HL-60 (cell line): Measurements from ENCODE around the gene OR6B1.

Experiments used
- DNase-seq, 2 experiments: peaks; one replicate each; pipeline ENCODE4 v3.0.0-alpha.2; 2010 to 2020; ENCODE audit warnings: low read depth in 1 of 2, low spot score in 1 of 2
- H3K27ac ChIP-seq: fragments of 250-450 bp; sonication (Bioruptor Pico); replicated peaks from 2 replicates; pipeline ENCODE4 v1.5.1; 2020; ENCODE audit warnings: mild to moderate bottlenecking, moderate library complexity
- H3K27me3 ChIP-seq: fragments of 250-450 bp; sonication (Bioruptor Pico); 2 replicates; pipeline ENCODE4 v1.5.1; 2021; ENCODE audit warnings: mild to moderate bottlenecking, moderate library complexity; ENCODE audit not compliant: insufficient read depth, poor library complexity, severe bottlenecking
- H3K4me3 ChIP-seq: replicated peaks from 2 replicates; pipeline ENCODE4 v1.5.1; 2011; ENCODE audit warnings: mild to moderate bottlenecking, control low read depth, low read length; ENCODE audit not compliant: insufficient read depth
- GABPA ChIP-seq: IDR thresholded peaks from 2 replicates; pipeline ENCODE4 v1.6.1; 2012; ENCODE audit warnings: low read depth
- POLR2AphosphoS5 ChIP-seq: IDR thresholded peaks from 2 replicates; pipeline ENCODE4 v1.6.1; 2012; ENCODE audit warnings: low read depth
- SPI1 ChIP-seq: IDR thresholded peaks from 2 replicates; pipeline ENCODE4 v1.6.1; 2012; ENCODE audit warnings: low read depth, mild to moderate bottlenecking, borderline replicate concordance
- TF ChIP-seq, protein P1 (sequence below): IDR thresholded peaks from one replicate; pipeline ENCODE4 v1.5.1; 2011; ENCODE audit warnings: low read length, control low read depth, inconsistent platforms; ENCODE audit not compliant: insufficient read depth
- TF ChIP-seq, protein P2 (sequence below): IDR thresholded peaks from 2 replicates; pipeline ENCODE4 v1.6.1; 2012; ENCODE audit warnings: low read depth; ENCODE audit not compliant: insufficient replicate concordance

OR6B1 gene

DNA sequence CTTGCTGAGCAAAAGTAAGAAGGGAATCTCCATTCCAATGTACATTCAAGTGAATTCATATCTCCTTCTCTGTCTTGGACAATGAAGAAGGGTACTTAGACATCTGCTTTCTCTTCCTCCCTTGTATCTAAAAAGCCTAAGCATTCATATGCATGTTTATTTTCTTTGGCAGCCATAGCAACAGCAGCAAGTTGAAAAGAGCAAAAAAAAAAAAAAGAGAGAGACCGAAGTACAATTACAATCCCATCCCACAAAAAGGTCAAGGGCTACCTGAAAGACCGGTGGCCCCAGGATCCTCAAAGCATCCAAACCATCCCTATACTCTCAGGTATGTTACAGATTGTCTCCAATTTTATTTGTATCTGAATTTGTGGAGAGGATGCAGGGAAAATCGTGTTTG is 41.3 kb upstream of the OR6B1 start:
- Histone ChIP-seq H3K27me3 (no peaks in the 10 kb centered on the region), H3K4me3 (no peak overlapping the region), H3K27ac (no peak overlapping the region)
- DNase-seq, result no peak
- TF ChIP-seq SPI1 (no peak), POLR2AphosphoS5 (no peak), GABPA (no peak)
- TF ChIP-seq, protein P1, sequence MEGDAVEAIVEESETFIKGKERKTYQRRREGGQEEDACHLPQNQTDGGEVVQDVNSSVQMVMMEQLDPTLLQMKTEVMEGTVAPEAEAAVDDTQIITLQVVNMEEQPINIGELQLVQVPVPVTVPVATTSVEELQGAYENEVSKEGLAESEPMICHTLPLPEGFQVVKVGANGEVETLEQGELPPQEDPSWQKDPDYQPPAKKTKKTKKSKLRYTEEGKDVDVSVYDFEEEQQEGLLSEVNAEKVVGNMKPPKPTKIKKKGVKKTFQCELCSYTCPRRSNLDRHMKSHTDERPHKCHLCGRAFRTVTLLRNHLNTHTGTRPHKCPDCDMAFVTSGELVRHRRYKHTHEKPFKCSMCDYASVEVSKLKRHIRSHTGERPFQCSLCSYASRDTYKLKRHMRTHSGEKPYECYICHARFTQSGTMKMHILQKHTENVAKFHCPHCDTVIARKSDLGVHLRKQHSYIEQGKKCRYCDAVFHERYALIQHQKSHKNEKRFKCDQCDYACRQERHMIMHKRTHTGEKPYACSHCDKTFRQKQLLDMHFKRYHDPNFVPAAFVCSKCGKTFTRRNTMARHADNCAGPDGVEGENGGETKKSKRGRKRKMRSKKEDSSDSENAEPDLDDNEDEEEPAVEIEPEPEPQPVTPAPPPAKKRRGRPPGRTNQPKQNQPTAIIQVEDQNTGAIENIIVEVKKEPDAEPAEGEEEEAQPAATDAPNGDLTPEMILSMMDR, result no peak
- TF ChIP-seq, protein P2, sequence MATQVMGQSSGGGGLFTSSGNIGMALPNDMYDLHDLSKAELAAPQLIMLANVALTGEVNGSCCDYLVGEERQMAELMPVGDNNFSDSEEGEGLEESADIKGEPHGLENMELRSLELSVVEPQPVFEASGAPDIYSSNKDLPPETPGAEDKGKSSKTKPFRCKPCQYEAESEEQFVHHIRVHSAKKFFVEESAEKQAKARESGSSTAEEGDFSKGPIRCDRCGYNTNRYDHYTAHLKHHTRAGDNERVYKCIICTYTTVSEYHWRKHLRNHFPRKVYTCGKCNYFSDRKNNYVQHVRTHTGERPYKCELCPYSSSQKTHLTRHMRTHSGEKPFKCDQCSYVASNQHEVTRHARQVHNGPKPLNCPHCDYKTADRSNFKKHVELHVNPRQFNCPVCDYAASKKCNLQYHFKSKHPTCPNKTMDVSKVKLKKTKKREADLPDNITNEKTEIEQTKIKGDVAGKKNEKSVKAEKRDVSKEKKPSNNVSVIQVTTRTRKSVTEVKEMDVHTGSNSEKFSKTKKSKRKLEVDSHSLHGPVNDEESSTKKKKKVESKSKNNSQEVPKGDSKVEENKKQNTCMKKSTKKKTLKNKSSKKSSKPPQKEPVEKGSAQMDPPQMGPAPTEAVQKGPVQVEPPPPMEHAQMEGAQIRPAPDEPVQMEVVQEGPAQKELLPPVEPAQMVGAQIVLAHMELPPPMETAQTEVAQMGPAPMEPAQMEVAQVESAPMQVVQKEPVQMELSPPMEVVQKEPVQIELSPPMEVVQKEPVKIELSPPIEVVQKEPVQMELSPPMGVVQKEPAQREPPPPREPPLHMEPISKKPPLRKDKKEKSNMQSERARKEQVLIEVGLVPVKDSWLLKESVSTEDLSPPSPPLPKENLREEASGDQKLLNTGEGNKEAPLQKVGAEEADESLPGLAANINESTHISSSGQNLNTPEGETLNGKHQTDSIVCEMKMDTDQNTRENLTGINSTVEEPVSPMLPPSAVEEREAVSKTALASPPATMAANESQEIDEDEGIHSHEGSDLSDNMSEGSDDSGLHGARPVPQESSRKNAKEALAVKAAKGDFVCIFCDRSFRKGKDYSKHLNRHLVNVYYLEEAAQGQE, result no peak

DNA sequence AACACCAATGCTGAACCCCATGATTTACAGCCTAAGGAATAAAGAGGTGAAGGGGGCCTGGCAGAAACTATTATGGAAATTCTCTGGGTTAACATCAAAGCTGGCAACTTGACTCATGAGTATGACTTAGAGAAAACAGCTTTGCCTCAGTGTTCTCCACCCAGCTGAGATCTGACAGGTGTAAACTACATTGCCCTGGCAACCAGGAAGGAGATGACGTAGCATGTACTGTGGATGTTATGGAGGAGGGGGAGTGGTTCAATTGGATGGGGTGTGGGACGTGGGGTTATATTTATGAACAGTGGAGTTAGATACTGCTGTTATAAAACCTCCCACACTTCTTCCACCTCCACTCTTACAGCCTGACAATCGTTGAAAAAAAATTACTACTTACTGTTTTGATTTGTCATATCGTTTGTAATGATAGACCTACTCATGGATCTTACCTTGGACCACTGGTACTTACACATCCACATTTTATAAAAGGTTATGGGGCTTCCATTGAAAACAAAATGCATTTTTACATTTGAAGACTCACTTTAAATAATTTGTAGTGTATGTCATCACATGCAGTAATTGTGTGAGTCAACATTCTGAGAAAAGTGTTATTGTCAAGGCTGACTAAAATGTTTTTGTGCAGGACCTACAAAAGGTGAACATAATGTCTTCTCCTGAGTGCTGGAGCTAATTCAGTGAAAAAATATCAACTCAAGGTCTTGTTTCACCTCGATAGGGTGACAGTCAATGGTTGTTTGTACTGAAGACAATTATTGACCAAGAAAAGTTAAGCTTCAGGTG is 39.1 kb upstream of the OR6B1 start:
- Histone ChIP-seq H3K27me3 (no peaks in the 10 kb centered on the region), H3K4me3 (no peak overlapping the region), H3K27ac (no peak overlapping the region)
- DNase-seq, result no peak
- TF ChIP-seq, protein P2, result no peak
- TF ChIP-seq, protein P1, result no peak
- TF ChIP-seq POLR2AphosphoS5 (no peak), SPI1 (no peak), GABPA (no peak)

DNA sequence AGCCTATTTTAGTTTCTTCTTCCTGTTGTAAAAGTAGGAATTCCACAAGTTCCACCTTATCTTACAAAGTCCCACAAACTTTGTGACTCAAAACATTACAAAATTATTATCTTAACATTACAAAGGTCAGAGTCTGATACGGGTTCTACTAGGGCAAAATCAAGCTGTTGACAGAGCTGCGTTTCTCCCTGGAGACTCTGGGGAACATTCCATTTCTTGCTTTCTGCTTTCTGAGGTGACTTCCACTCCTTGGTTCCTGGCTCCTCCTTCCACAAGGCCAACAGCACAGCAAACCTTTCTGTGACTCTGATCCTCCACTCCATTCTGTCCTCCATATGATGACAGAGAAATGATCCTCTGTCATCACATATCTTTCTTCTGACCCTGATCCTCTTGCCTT is 34.8 kb upstream of the OR6B1 start:
- TF ChIP-seq POLR2AphosphoS5, result no peak
- TF ChIP-seq, protein P2, result no peak
- TF ChIP-seq, protein P1, result no peak
- no peak for TF ChIP-seq SPI1
- TF ChIP-seq GABPA, result no peak
- H3K27ac ChIP-seq, result no peak overlapping the region
- no peak for DNase-seq
- H3K4me3 ChIP-seq, result no peak overlapping the region
- H3K27me3 ChIP-seq, result no peaks in the 10 kb centered on the region
